Measurements from ENCODE around the gene ARID4A. TPM values are rescaled to one million over a fixed set of nuclear protein-coding genes. Genes with fewer than 3 reads are reported as not detected.

ARID4A gene
- total and polyA plus RNA-seq, 2 of the 13 experiments (the other 11 are each of a cell fraction or from before 2014, with no cell fraction given): 7.2 to 9.7 TPM

DNA sequence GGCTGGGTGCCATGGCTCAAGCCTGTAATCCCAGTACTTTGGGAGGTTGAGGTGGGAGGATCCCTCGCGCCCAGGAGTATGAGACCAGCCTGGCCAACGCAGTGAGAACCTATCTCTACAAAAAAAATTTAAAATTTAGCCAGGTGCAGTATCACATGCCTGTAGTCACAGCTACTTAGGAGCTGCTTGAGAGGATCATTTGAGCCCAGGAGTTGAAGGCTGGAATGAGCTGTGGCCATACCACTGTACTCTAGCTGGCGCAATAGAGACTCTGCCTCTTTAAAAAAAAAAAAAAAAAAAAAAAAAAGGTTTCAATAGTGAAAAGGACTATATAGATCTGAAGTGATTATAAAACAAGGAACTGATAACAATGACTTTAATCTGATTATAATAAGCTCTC is 40.2 kb upstream of the ARID4A start:
- over 99% methylated on average over 4 of the region's 4 CpGs for WGBS (ENCODE audit: low lambda C conversion rate)
- ChIA-PET CTCF (ENCODE audit: low intra/inter-chr PET ratio, low total read pairs) (no interaction called here), POLR2A (interaction anchor here (1.0 to 3.0 kb wide), 4 partner anchors 14 to 40 kb away, joined by 3 to 16 read pairs (median 4); partner anchors contain the start of genes ARID4A and PSMA3)
- intact Hi-C loops (cut with micrococcal nuclease; ENCODE audit: unreplicated experiment): no loop called here
- Histone ChIP-seq H3K4me1 (ENCODE audit: insufficient read depth, low read length) (no peaks in the 10 kb centered on the region), H3K36me3 (replicated peaks in 1 of 2; ENCODE audit: control insufficient read depth in 1 of 2, insufficient read depth in 2 of 2, low read length in 2 of 2) (peaks cover 16 to 72% of the 10 kb centered on the region in 2 experiments), H3K9ac (ENCODE audit: insufficient read depth, low read depth, low read length) (no peak overlapping the region), H3K4me2 (ENCODE audit: low read depth, low read length) (no peak overlapping the region), H3K27ac (ENCODE audit: extremely low read length, insufficient read depth, low read length) (no peak overlapping the region), H4K20me1 (ENCODE audit: insufficient read depth, low read length) (no peaks in the 10 kb centered on the region), H2AFZ (ENCODE audit: low read length) (no peak overlapping the region), H3K79me2 (ENCODE audit: insufficient read depth, low read length) (peaks cover 7% of the 10 kb centered on the region), H3K4me3 (replicated peaks in 1 of 3; ENCODE audit: insufficient read depth in 1 of 3, low read depth in 2 of 3, low read length in 3 of 3) (no peak overlapping the region), H3K27me3 (ENCODE audit: control insufficient read depth in 1 of 2, insufficient read depth in 2 of 2, low read length in 2 of 2) (no peaks in the 10 kb centered on the region), H3K9me3 (ENCODE audit: low read length) (no peaks in the 10 kb centered on the region)
- in situ Hi-C loops (cut with HindIII; ENCODE audit: extremely low pct_ligation_motif_present, low pct_unique_long_range_greater_than_20kb): no loop called here
- ATAC-seq (peak; percentile 69), DNase-seq (ENCODE audit: low spot score) (no peak), FAIRE-seq (no peak)
- BruUV-seq (replicated peaks): no TSS peak
- TF ChIP-seq NRL (CRISPR knock-in tag; IDR thresholded peaks at IDR 0.05; ENCODE audit: borderline replicate concordance) (no peak), AGO2 (optimal IDR thresholded peaks at IDR 0.05; ENCODE audit: low read depth, low read length) (no peak), FUBP1 (CRISPR knock-in tag; IDR thresholded peaks at IDR 0.05; ENCODE audit: borderline replicate concordance) (no peak)
- TF ChIP-seq, protein P1, sequence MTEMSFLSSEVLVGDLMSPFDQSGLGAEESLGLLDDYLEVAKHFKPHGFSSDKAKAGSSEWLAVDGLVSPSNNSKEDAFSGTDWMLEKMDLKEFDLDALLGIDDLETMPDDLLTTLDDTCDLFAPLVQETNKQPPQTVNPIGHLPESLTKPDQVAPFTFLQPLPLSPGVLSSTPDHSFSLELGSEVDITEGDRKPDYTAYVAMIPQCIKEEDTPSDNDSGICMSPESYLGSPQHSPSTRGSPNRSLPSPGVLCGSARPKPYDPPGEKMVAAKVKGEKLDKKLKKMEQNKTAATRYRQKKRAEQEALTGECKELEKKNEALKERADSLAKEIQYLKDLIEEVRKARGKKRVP (CRISPR knock-in tag; IDR thresholded peaks at IDR 0.05): no peak
- TF ChIP-seq, protein P2, sequence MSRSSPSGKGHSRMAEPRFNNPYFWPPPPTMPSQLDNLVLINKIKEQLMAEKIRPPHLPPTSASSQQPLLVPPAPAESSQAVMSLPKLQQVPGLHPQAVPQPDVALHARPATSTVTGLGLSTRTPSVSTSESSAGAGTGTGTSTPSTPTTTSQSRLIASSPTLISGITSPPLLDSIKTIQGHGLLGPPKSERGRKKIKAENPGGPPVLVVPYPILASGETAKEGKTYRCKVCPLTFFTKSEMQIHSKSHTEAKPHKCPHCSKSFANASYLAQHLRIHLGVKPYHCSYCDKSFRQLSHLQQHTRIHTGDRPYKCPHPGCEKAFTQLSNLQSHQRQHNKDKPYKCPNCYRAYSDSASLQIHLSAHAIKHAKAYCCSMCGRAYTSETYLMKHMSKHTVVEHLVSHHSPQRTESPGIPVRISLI (CRISPR knock-in tag; IDR thresholded peaks at IDR 0.05; ENCODE audit: borderline replicate concordance): peak; percentile 62; the same call in 1 of the 2 replicates

All from HepG2 (cell line).